Stimulated activated CD8-positive, alpha-beta memory T cell treated with anti-CD3 and anti-CD28 coated beads, Interleukin-15, amount 100 ng/mL, for 48 hours (primary cell): ENCODE results near the gene CLCN7.
"Not testable (repeated sequence)": the region's sequence is repeated elsewhere in the genome, so short reads cannot be mapped to it uniquely, and the experiment has no call there.

Experiments used
- DNase-seq, 2 donors: peaks; one replicate each; pipeline ENCODE4 v3.0.0-alpha.2; 2020; ENCODE audit warnings: low read depth in 2 of 2

Gene CLCN7

DNA sequence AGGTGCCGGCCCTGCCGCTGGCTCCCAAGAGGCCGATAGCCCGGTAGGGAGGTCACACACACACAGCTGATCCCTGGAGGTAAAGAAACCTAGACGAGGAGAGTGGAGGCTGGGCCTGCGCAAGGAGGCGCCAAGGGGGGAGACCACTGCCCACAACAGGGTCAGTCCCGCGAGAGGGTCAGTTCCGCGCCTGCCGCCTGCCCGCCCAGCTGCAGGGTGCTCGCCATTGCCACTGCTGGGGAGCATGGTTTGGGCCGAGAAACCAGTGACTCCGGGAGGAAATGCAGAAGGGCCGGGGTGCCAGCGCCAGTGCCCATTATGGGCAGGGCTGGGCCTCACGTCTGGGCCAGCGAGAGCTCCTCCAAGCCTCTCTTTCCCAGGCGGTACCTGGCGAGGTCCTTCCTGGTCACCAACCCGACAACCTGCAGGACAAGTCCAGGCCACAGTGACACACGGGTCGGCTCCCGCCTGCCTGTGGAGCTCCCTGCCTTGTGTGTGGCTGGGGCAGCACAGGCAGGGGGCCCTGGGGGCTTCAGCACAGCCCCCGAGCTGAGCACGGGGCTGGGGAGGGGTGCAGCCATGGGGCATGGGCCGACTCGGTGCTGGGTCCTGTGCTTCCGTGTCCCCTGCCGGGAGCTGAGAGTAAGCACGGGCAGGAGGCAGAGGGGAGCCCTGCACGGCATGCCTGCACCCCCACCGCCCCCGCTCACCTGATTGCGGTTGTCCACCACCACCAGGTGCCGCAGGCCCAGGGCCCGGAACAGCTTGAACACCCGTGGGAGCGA is 28.3 kb downstream of the CLCN7 start:
- DNase-seq: no peak

DNA sequence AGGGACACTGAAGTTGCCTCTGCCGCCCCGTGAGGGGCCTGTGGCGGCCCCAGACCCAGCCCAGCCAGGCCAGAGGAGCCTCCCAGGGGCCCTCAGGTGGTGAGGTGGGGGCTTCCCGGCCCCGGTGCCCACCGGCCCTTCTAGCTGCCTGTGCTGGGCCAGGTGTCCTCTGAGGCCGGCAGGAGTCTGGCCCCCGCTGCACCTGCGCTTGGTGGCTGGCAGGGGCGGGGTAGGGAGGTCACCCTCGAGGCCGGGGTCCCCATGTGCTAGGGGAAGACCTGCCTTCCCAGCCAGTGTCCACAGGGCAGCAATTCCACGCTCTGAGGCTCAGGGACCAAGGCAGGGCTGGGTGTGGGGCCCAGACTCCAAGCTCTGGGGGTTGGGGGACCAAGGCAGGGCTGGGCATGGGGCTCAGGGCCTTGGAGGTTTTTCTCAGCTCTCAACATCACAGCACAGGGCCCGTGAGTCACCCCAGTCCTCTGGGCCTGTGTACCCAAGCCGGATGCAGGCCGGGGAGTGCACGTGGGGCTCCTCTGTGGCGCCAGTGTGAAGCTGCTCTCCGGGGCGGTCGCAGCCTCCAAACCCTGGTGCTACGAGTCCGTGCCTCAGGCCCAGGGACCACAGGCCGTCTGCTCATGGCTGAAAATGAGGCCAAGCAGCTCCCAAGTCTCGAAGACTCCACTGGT is 29.2 kb downstream of the CLCN7 start:
- DNase-seq: no peak

DNA sequence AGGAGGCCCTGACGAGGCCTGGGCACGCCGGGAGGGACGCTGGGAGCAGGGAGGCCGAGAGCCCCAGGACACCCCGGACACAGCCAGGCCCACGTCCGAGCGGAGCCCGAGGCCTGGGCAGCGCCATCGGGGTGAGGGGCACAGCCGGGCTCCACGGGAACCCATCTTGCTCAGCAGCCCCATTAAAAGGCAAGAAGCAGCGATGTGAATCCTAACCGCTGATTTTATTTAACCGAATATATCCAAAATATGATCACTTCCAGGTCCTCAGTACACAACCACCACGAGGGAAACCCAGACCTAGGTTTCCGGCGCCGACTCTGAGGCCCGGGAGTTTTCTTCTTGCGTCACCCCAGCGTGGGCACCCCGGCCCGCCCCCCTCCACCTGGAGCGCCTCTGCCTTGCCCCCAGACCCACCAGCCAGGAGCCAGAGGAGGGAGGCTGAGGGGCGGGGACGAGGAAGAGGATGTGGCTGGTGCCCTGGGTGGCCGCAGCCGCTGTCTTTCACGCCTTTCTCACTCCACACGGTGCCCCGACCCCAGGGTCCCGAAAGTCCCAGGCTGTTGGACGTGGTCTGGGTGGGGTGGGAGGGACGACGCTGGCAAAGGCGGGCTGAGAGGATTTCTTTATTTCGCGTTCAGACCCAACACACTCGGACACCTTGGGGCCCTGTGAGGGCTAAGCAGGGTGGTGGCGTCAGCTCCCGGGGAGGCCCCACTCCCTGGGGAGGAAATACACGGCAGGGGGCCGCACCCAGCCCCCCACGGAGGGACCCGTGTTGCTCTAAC is 29.9 kb downstream of the CLCN7 start:
- DNase-seq: no peak

DNA sequence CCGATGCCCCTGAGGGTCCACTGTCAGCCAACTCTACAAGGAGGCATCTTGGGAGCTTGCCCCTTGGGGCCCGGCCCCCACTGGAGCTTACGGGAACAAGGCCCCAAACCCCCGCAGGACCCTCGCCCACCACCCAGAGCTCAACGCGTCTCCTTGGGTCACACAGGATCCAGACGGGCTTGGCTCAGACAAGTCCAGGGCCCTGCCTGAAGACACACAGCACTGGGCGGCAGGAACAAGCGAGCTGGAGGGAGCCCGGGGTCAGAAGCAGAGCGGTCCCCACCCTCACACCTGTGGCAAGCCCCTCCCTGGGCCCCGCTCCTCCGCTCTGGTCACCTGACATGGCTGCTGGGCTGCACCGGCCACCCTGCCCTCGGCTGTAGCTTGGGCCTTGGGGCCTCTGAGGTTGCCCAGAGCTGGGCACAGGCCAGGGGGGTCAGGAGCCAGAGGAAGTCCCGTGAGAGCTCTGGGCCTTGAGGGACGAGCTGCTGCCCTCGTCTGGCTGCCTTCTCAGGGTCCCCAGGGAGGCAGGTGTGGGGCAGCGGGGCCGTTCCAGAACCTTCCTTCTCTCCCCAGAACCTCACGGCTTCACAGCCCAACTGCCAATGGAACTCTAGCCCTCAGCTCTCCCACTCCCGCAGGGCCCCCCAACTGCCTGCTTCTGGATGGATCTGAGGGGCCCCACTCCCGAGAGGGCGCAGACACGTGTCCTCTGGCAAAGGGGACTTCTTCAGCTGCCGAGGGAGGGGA is 30.7 kb downstream of the CLCN7 start, which contains the start of gene CCDC154:
CCDC154 (minus strand) TSS at position 577 of the 750 bp plus-strand sequence; CDS start at position 343, 234 bp downstream.
- DNase-seq: no peak

DNA sequence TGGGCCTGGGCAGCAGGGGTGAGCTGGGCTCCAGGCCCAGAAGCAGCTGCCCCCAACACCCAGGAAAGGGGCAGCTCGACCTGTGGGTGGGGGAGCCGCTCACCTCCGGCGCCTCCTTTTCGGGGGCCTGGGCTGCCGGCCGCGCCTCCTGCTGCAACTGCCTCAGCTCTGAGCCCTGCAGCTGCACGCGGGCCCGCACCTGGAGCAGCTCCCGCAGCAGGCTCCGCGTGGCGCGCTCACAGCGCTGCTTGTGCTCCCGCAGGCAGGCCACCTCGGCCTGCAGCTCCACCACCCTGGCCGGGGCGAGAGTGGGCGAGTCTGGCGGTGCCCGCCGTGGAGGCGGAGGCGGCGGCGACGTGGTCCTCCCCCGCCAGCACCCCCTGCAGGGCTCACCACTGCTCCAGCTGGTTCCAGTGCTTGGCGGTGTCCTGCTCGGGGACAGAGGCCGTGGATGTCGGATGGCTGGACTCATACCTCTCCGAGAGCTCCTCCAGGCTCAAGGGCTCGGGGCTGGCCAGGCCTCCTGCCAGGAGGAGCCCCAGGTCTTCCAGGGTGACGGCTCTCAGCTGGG is 31.3 kb downstream of the CLCN7 start:
- no peak for DNase-seq

DNA sequence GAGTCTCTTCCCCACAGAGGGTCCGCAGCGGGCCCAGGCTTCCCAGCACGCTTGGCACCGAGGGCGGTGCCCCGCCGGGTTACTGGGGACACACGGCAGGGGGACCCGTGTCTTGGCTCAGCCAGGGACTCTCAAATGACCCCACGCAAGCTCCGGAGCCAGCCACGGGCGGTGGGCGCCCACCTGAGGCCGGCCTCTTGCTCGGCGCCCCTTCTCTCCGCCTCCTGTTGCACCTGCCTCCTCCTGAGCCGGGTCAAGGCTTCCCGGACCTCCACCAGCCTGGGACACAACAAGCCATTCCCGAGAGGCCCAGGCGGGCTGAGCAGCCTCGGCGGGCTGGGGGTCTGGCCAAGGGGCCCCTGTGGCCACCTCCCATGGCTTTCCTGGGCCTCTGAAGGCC is 32.1 kb downstream of the CLCN7 start:
- no peak for DNase-seq

DNA sequence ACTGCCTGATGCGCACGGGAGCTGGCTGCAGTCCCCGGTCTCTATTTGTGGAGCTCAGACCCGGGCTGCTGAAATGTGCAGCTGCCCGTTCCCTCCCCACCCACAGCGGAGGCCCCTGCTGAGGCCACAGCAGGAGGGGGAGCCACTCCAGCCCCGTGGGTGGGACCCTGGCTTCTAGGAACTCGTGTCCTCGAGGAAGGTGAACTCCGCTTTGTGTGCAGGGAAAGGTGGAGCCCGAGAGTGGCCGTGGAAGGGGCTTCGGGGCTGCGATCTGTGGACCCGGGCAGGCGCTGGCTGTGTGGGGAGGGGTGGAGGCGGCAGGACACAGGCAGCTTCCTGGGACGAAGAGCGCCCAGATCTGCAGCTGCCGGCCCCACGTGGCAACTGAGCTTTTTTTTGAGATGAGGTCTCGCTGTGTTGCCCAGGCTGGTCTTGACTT is 33.4 kb downstream of the CLCN7 start:
- no peak for DNase-seq

DNA sequence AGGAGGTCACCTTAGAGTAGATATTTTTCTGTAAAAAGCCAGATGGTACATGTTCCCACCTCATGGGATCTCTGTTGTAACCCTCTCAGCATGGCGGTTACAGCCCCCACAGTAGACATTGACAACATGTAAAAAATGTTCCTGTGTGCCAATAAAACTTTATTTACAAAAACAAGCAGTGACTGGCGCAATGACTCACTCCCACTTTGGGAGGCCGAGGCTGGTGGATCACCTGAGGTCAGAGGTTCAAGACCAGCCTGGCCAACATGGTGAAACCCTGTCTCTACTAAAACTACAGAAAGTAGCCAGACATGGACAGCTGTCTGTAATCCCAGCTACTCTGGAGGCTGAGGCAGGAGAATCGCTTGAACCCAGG is 35.1 kb downstream of the CLCN7 start:
- not testable (repeated sequence) for DNase-seq

DNA sequence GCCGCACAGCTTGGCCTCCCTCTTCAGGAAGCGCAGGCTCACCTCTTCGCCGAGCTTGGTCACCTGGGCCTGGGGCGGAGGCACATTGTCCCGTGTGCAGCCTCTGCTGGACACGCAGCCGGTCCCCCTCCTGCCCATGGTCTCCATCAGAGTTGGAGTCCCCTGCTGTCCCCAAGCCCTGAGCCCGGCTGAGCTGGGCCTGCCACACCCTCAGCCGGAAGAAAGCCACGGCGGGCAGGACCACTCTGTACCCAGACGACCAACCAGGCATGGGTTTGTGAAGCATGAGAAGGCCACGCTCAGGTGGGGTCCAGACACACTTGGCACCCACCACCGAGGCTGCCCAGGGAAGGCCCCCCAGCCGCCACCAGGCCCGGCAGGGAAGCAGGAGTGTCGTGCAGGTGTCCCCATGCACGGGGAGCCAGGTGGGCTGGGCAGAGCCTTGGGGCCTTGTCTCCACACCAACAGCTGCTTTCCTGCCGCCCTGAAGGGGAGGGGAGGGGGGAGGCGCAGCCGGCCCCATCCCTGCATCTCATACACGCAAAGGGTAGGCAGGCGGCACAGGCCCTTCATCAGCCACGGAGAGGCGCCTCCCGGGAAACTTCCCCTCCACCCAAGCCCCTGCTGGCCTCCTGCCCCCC is 35.6 kb downstream of the CLCN7 start:
- DNase-seq: no peak

DNA sequence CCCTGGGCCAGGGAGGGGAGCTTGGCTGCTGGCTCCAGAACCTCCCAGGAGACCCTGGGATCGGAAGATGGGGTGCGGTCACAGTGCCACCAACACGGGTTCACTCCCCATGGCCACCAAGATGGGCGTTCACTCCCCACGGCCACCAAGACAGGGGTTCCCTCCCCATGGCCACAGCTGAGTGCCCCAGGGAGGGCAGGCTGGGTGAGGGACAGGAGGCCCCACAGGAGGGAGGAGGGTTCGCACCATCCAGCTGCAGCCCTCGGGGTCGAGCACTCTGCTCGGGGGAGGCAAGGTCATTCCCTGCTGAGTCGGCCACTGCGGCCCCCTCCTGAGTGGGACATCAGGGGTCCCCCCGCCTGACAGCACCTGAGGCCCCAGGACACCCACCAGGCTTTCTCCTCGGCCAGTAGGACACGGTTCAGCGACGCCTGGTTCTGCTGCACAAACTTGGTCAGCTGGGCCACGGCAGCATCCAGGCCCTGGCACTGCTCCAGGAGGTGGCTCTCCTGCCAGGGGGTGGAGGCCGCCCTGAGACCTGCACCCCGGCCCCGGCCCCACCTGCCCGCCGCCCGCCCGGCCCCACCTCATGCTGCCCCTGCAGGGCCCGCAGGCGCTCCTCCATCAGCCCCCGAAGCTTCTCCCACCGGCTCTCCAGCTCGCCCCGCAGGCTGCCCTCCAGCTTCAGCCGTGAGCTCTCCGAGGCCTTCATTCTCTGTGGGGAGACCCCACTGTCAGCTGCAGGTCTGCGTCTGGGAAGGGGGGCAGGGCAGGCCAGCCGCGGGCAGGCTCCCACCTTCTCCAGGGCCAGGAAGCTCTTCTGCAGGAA is 36.4 kb downstream of the CLCN7 start:
- DNase-seq: no peak

DNA sequence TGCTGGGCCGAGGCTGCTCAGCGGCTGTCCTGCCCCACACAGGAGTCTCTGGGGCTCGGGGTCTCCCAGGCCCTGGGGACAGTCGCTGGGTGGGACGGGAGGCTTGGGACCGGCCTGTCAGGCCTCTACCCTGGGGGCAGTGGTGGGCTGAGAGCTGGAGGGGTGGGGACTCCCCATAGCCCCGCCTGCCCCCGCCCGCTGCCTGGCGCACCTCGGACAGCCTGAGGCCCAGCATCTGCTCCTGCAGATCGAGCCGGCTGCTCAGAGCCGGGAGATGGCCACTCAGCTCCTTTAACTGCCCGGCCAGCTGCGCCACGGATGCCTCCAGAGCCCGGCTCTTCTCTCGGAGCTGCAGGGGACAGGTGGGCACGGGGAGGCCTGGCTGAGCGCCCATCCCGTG is 37.2 kb downstream of the CLCN7 start:
- no peak for DNase-seq

DNA sequence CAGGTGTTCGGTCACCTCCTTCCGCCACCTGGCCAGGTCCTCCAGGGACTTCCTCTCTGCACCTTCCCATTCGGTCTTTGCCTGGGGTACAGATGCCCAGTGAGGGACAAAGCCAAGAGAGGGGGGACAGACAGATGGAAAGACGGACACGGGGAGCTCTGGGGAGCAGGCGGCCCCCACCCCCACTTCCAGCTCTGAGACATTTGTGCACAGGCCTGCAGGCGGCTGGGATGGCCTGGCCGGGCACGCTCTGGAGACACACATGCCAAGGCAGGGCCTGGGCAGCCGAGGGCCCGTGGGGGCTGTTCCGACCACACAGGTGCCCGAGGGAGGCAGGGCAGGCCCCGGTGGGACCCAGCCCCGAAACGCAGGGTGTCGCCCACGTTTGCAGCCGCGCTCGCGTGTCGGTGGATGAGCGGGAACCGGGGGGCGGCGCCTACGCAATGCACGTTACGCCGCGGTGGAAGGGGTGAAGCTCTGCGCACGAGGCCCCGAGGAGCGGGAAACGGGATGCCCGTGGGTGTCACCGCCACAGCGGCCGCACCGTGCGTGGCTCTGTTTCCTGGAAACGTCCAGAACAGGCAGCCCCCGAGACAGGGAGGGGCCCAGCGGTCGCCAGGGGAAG is 38.0 kb downstream of the CLCN7 start:
- DNase-seq: no peak

DNA sequence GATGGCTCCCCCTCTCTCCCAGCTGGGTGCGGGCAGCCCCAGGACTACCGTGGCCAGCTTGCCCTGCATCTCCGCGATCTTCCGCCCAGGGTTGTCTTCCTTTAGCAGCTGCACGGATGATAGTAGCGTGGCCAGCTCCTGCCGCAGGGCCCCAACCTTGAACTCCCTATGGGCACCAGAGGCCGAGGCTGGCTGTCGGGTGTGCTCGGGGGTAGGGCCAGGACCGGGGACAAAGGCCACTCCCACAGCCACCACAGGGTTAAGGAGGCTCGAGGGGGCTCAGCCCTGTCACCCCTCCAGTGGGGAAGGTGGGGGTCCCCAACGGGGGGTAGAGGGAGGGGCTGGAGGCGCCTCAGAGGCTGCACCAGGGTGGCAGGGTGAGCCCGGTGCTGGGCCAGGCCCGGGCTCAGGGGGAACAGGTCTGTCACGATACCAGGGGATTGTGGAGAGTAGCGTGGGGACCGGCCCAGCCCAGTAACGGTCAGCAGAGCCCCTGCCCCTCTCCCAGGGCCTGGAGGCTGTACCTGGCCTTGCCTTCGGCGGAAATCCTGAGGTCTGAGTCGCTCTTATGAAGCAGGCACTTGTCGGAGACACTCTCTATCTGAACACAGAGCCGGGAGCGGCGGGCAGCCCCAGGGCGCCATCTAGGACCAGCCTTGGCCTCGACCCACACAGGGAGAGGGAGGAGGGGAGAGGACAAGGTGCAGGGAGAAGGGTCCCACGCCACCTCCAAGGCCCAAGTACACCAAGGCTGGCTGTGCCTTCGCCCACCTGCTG is 38.7 kb downstream of the CLCN7 start:
- no peak for DNase-seq

DNA sequence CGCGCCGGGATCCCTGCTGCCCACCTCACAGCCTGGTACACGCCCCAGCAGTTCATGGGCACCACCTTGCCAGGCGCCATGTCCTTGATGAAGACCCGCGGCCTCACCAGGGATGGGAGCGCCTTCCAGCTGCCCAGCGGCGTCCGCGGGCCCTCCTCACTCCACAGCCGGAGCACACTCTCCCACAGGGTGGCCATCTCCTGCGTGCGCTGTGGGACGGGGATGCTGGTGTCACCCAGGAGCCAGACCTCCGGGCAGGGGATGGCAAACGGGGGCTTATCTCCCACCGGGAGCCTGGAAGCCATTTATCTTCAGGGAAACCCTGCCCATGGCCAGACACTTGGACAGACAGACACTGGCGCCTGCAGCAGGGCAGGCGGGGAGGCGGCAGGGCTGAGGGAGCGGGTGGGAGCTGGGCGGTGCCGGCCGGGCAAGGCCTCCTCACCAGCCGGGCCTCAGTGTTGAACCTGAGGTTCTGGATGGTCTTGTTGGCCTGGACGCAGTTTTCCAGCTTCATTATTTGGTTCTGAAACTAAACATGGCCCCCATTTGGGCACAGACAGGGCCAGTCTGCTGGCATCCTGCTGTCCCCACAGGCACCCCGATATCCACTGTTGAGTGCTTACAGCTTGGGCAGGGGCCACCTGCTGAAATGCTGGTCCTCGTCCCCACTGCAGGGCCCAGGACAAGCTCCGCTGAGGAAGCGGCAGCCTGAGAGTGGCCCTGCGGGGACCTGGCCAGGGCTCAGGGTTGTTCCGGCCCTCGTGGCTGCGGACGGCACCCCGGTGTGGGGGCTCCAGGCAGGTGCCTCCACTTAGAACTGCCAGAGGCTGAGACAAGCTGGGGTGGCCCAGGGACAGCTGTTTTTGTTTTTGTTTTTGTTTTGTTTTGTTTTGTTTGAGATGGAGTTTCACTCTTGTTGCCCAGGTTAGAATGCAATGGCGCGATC is 39.9 kb downstream of the CLCN7 start:
- no peak for DNase-seq

DNA sequence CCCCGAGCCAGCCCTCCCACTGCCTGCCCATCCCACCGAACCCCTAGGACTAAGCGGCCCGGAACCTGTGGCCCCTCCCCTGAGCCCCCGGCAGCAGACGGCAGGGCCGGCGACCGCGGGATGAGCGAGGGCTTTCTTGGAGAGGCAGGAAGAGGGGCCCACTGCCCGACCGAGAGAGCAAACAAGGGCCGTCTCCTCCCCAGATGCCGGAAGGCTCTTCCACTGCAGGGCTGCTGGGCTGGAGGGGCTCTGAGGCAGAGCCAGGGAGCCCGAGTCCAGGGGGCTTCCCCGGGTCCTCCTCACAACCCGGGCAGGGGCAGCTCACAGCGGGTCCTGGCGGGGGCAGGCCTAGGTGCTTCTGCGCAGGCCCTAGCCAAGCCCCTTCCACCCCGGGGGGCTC is 41.1 kb downstream of the CLCN7 start:
- DNase-seq: no peak

DNA sequence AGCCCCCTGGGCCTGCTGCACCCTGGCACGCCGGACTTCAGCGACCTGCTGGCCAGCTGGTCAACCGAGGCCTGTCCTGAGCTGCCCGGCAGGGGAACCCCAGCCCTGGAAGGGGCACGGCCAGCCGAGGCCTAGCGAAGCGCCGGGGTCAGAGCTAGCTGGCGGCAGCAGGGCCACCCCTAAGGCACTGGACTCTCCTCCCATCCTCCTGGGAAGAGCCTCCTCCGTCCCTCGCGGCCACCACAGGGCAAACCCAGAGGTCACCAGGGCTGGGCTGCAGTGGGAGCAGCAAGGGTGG is 41.6 kb downstream of the CLCN7 start:
- no peak for DNase-seq

DNA sequence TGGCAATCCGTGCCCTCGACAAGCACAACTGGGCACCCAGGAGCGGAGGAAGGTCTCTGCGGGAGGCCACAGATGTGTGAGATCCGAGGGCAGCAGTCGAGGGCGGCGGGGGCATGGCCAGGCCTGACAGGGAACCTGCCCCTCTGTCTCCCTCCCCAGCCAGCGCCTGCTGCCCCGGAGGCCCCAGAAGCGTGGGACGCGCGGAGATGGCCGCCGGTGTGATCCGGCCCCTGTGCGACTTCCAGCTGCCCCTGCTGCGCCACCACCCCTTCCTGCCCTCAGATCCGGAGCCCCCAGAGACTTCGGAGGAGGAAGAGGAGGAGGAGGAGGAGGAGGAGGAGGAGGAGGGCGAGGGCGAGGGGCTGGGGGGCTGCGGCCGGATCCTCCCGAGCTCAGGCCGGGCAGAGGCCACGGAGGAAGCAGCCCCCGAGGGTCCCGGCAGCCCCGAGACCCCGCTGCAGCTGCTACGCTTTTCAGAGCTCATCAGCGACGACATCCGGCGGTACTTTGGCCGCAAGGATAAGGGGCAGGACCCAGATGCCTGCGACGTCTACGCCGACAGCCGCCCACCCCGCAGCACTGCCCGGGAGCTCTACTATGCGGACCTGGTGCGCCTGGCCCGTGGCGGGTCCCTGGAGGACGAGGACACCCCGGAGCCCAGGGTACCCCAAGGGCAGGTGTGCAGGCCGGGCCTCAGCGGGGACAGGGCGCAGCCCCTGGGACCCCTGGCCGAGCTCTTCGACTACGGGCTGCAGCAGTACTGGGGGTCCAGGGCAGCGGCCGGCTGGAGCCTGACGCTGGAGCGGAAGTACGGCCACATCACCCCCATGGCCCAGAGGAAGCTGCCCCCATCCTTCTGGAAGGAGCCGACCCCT is 42.2 kb downstream of the CLCN7 start:
- DNase-seq: no peak
